ENCODE results near the gene ZNF512B.
A peak's percentile ranks its signal among the peaks of the same experiment; 100 is the strongest.
"Not testable (repeated sequence)": the region's sequence is repeated elsewhere in the genome, so short reads cannot be mapped to it uniquely, and the experiment has no call there.

Gene ZNF512B

GRCh38 chr20:63963784-63964301 lies 5.9 kb downstream of the ZNF512B start:
- DNase-seq (ENCODE audit: low read depth in 4 of 4, low spot score in 1 of 4) = no peak

DNA sequence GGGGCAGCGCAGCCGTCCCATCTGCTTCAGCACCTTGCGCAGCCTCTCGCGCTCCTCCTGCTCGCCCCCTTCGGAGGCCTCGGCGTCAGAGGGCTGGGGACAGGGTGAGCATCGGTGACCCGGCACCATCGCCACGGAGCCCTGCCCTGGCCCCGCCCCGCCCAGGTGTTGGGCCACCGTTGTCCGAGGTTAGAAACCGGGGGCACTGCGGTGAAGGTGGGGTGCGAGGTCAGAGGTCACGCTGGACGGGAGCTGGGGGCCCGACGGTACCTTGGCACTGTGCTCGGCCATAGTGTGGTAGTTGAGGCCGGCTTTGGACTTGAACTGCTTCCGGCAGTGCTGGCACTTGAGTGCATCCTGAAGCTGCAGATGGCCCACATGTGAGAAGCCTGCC lies 6.4 kb downstream of the ZNF512B start:
- no peak for DNase-seq (ENCODE audit: low read depth in 4 of 4, low spot score in 1 of 4)

- no peak for DNase-seq (ENCODE audit: low read depth in 4 of 4, low spot score in 1 of 4)
Measured at GRCh38 chr20:63962426-63963347, 7.0 kb downstream of the ZNF512B start.

GRCh38 chr20:63961664-63962425 lies 7.9 kb downstream of the ZNF512B start:
- no peak for DNase-seq (ENCODE audit: low read depth in 4 of 4, low spot score in 1 of 4)

DNA sequence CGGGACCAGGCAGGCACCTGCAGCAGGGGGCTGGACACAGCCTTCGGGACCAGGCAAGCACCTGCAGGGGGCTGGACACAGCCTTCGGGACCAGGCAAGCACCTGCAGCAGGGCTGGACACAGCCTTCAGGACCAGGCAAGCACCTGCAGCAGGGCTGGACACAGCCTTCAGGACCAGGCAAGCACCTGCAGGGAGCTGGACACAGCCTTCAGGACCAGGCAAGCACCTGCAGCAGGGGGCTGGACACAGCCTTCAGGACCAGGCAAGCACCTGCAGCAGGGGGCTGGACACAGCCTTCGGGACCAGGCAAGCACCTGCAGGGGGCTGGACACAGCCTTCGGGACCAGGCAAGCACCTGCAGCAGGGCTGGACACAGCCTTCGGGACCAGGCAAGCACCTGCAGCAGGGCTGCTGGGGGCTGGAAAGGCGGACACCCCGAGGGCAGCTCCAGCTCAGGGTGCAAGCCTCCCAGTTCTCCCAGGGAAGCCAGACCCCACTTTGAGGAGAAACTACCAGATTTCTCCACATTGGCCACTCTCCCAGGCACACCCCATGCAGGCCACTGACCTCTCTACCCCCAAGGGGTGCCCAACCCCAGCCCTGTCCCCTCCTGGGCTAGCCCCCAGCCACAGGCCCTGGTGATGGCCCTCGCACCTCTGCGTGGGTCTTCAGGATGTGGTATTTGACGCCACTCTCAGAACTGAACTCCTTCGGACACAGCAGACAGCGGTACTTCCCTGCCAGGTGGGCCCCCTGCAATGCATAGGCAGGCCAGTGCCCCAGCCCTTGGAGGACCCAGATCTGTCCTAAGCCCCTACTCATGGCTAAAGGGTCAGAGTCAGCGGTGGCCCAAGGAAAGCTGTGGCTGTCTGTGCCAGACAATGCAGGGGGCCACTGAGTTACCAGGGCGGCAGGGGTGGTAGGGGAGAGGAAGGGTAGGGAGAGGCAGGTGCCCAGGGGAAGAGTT lies 8.8 kb downstream of the ZNF512B start:
- DNase-seq (ENCODE audit: low read depth in 4 of 4, low spot score in 1 of 4) = not testable (repeated sequence)

DNA sequence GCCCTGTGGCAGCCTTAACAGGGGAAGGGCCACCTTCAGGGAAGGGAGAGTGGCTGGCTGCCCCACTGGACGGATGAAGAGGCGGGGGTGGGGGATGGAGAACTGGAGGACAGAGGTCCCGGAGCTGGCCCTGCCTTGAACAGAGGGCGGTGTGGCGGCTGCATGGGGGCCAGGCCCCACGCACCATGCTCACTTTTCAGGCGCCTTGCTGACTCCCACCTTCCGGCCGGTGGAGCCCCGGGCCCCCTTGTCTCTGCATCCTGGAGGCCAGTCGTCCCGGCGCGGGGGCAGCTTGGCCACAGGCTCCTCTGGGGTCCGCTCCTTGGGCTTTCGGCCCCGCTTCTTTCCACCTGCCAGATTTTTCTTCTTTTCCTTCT lies 10.0 kb downstream of the ZNF512B start:
- no peak for DNase-seq (ENCODE audit: low read depth in 4 of 4, low spot score in 1 of 4)

GRCh38 chr20:63958964-63959698 lies 10.6 kb downstream of the ZNF512B start:
- DNase-seq (ENCODE audit: low read depth in 4 of 4, low spot score in 1 of 4) = no peak

DNA sequence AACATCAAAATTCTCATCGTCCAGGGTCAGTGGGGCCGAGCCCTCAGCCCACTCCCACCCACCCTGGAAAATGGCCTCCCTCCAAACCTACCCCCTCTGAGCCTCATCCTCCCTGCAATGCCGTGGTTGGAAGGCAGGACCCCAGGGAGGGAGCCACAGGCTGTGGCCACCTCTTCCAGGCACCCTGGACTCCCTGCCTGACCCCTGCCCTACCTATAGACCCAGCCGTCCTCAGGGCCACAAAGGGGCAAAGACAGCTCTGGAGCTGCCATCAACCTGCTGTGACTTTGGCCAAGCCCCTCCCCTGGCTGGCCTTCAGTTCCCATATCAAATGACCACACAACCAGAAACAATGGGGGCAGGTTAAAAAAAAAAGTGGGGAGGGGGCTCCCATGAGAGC lies 11.3 kb downstream of the ZNF512B start:
- DNase-seq (ENCODE audit: low read depth in 4 of 4, low spot score in 1 of 4) = no peak

GRCh38 chr20:63957690-63958441 lies 11.9 kb downstream of the ZNF512B start:
- peak in 1 of 4 experiments; percentile 48 for DNase-seq (ENCODE audit: low read depth in 4 of 4, low spot score in 1 of 4)

- peak in 2 of 4 experiments; percentile 52 to 62 for DNase-seq (ENCODE audit: low read depth in 4 of 4, low spot score in 1 of 4)
Measured at GRCh38 chr20:63957004-63957689, 12.6 kb downstream of the ZNF512B start.

GRCh38 chr20:63956664-63957003 lies 13.1 kb downstream of the ZNF512B start:
- DNase-seq (ENCODE audit: low read depth in 4 of 4, low spot score in 1 of 4) = no peak

DNA sequence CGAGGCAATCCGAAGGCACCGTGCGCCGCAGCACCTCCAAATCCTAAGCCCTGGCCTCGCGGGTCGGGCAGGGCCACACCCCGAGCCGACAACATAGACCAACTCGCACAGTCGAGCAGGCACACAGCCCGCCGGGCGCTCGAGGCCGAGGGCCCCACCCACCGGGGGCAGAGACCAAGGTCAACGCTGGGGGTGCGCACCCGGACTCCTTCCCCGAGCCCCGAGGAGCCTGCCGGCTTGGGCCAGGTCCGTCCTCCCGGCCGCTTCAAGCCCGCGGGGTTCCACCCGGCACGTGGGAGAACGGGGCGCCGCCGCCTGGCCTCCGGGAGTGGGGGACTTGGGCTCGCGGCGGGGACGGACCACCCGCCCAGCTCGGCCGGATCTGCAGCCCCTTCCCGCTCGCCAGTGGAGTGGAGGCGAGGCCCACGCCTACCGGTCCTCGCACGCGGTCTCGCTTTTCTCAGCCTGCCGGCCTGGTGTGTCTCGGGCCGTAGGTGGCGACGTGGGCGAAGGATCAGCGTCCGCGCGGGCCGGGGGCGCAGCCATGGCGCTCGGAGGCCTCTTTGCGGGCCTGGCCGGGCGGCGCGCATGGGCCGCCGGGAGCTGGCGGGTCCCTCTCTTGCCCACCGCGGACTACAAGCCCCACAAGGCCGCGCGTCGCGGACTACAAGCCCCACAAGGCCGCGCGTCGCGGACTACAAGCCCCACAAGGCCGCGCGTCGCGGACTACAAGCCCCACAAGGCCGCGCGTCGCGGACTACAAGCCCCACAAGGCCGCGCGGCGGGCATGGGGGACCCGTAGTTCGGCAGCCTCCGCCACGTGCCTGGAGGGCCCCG lies 13.7 kb downstream of the ZNF512B start, which contains the start of gene UCKL1:
UCKL1 (minus strand) TSS at position 590 of the 837 bp plus-strand sequence; CDS start at position 546, 44 bp downstream.
- DNase-seq (ENCODE audit: low read depth in 4 of 4, low spot score in 1 of 4) = peak; percentile 76 to 84 (median 81)

GRCh38 chr20:63955281-63955826 lies 14.4 kb downstream of the ZNF512B start:
- no peak for DNase-seq (ENCODE audit: low read depth in 4 of 4, low spot score in 1 of 4)

GRCh38 chr20:63953764-63954429 lies 15.8 kb downstream of the ZNF512B start:
- DNase-seq (ENCODE audit: low read depth in 4 of 4, low spot score in 1 of 4) = no peak

DNA sequence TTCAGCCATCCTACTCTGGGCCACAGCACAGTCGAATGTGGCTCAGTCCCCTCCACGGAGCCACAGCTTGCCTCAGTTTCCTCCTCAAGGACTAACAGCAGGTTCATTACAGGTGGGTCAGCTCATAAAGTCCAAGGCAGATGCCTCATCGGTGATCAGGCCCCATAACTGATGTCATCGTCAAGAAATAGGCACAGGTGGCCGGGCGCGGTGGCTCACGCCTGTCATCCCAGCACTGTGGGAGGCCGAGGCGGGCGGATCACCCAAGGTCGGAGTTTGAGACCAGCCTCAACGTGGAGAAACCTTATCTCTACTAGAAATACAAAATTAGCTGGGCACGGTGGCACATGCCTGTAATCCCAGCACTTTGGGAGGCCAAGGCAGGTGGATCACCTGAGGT lies 17.0 kb downstream of the ZNF512B start:
- DNase-seq (ENCODE audit: low read depth in 4 of 4, low spot score in 1 of 4) = no peak

DNA sequence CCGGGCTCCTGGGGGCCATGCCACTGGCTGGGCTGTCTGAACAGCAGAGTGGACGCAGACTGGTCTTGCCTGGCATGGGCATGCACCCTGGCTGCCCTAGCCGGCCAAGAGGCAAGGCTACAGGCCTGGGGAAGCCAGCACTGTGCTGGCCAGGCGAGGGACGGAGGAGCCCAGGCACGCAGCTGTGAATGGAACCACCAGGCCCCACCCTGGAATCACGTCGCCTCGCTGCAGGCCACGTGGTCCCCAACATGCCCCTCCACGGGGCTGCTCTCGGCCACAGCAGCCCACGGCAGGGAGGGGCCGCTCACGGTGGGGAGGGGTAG lies 17.6 kb downstream of the ZNF512B start:
- DNase-seq (ENCODE audit: low read depth in 4 of 4, low spot score in 1 of 4) = no peak

All from stimulated activated CD4-positive, alpha-beta T cell treated with anti-CD3 and anti-CD28 coated beads, Interleukin-1b, Interleukin-23, amount 100 ng/mL, for 24 hours (primary cell).